ENCODE data around the gene NPC1. TPM values are rescaled to one million over a fixed set of nuclear protein-coding genes. Genes with fewer than 3 reads are reported as not detected.
"Not testable (repeated sequence)": the region's sequence is repeated elsewhere in the genome, so short reads cannot be mapped to it uniquely, and the experiment has no call there.

The NPC1 gene
- total RNA-seq, 2 experiments from 2014 or later = 36.1 to 37.4 TPM

DNA sequence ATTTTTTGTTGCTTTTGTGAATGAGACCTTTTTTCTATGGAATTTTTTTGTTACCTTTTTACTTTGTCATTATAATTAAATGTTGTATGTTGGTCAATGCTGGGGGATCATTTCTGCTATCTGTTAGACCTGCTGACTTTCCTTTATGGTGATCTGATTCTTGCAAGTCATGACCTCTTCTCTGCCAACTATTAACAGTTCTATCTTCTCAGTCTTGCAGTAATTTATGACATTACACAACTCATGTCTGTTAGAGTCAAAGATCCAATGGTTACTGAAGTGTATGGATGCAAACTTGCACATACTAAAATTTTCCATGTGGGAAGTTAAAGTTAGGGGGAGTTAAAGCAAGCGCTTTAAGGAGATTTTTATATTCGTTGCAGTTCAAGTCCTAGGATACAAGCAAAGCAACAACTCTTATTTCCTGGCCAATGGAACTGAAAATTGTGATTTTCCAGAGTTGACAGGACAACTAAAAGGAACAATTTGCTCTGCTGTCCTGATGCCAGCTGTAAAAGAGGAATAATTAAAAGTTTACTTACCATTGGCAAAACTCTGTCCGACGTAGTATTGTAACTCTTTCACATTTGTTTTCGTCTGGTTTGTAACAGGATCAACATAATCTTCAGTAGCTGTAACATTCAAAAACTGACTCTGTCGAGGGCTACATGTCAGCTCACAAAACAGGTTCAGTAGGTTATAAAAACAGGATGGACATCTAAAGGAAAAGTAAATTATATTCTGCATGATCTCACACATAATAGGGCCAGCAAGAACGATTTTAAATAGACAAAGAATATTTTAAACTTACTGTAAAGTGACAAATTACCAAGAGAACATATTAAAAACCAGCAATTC is 17.8 kb downstream of the NPC1 start:
- H3K27me3 Mint-ChIP-seq = no peaks in the 10 kb centered on the region
- no peak overlapping the region for H3K4me3 Mint-ChIP-seq
- DNase-seq (no peak), ATAC-seq (no peak)
- no peaks in the 10 kb centered on the region for H3K9me3 Mint-ChIP-seq (ENCODE audit: low read depth)
- H3K36me3 Mint-ChIP-seq = peaks cover 55% of the 10 kb centered on the region
- CTCF ChIA-PET = interaction anchor here (1.2 to 1.7 kb wide), 2 partner anchors 30 to 52 kb away, joined by 3 to 6 read pairs; no protein-coding TSS in a partner anchor
- no peak overlapping the region for H3K27ac Mint-ChIP-seq
- peaks cover 26% of the 10 kb centered on the region for H3K4me1 Mint-ChIP-seq

GRCh38 chr18:23567671-23568070 is 18.6 kb downstream of the NPC1 start:
- Mint-ChIP-seq H3K36me3 (peaks cover 53% of the 10 kb centered on the region), H3K27ac (no peak overlapping the region), H3K27me3 (no peaks in the 10 kb centered on the region), H3K4me1 (peaks cover 25% of the 10 kb centered on the region), H3K9me3 (ENCODE audit: low read depth) (no peaks in the 10 kb centered on the region), H3K4me3 (no peak overlapping the region)
- ATAC-seq (no peak), DNase-seq (no peak)
- CTCF ChIA-PET = interaction anchor here (1.3 kb wide), 2 partner anchors 14 to 18 kb away, joined by 5 read pairs; no protein-coding TSS in a partner anchor

DNA sequence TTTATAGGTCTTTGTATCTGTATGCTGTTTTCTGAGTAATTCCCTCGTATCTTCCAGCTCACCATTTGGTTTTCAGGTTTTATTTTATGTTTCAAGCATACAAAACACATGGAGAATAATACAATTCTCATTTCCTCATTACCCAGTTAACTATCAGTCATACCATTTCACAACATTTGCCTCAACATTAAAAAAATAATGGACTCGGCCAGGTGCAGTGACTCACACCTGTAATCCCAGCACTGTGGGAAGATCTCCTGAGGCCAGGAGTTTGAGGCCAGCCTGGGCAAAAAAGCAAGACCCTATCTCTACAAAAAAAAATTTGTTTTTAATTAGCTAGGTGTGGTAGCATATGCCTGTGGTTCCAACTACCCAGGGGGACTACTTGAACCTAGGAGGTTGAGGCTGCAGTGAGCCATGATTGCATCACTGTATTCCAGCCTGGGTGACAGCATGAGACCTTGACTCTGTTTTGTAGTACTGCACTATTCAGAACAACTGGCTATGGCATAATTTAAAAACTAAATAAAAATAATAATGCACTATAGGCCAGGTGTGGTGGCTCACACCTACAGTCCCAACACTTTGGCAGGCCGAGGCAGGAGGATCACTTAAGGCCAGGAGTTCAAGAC is 20.3 kb downstream of the NPC1 start:
- no peak for ATAC-seq
- H3K27me3 Mint-ChIP-seq = no peaks in the 10 kb centered on the region
- no peak overlapping the region for H3K4me3 Mint-ChIP-seq
- peaks cover 20% of the 10 kb centered on the region for H3K4me1 Mint-ChIP-seq
- CTCF ChIA-PET = interaction anchor here (1.3 kb wide), 1 partner anchor 12 kb away, joined by 5 read pairs; no protein-coding TSS in a partner anchor
- DNase-seq = no peak
- no peaks in the 10 kb centered on the region for H3K9me3 Mint-ChIP-seq (ENCODE audit: low read depth)
- H3K27ac Mint-ChIP-seq = no peak overlapping the region
- H3K36me3 Mint-ChIP-seq = peaks cover 57% of the 10 kb centered on the region

DNA sequence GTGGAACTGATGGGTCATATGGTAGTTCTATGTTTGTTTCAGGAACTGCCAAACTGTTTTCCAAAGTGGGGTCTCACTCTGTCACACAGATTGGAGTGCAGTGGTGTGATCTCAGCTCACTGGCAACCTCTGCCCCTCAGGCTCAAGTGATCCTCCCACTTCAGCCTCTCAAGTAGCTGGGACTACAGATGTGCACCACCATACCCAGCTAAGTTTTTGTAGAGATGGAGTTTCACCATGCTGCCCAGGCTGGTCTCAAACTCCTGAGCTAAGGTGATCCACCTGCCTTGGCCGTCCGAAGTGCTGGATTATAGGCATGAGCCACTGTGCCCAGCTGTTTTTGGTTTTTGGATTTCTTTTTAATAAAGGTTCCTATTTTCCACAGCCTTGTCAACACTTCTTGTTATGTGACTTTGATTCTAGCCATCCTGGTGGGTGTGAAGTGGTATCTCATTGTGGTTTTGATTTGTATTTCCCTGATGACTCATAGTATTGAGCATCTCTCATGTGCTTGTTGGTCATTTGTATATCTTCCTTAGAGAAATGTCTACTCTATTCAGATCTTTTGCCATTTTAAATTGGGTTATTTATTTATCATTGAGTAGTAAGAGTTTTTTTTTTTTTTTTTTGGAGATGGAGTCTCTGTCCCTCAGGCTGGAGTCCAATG is 22.8 kb downstream of the NPC1 start:
- no peak for DNase-seq
- H3K4me3 Mint-ChIP-seq = no peak overlapping the region
- no peaks in the 10 kb centered on the region for H3K9me3 Mint-ChIP-seq (ENCODE audit: low read depth)
- CTCF ChIA-PET = interaction anchor here (2.0 kb wide), 1 partner anchor 47 kb away, joined by 6 read pairs; no protein-coding TSS in a partner anchor
- H3K4me1 Mint-ChIP-seq = peaks cover 15% of the 10 kb centered on the region
- H3K27me3 Mint-ChIP-seq = no peaks in the 10 kb centered on the region
- H3K27ac Mint-ChIP-seq = peak overlapping the region; percentile 48
- peaks cover 52% of the 10 kb centered on the region for H3K36me3 Mint-ChIP-seq
- ATAC-seq = peak; percentile 81

DNA sequence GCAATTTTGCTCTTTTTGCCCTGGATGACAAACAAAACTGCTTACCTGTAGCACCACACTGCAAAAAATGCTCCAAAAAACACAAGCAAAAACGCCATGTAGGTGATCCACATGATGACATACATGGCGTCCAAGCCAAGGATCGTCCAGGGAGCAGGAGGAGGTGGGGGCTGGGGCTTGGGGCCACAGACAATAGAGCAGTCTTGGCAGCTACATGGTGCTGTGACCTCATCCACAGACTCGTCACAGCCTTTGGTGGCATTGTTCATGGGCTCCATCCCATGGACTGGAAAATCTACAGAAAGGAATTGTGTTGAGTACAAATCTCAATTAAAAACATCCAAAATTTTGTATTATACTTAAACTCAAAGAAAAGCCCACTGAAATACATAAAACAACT is 26.1 kb downstream of the NPC1 start:
- no peaks in the 10 kb centered on the region for H3K9me3 Mint-ChIP-seq (ENCODE audit: low read depth)
- H3K4me3 Mint-ChIP-seq = no peak overlapping the region
- ATAC-seq (no peak), DNase-seq (no peak)
- H3K36me3 Mint-ChIP-seq = peaks cover 43% of the 10 kb centered on the region
- CTCF ChIA-PET = no interaction called here
- H3K27me3 Mint-ChIP-seq = no peaks in the 10 kb centered on the region
- no peak overlapping the region for H3K27ac Mint-ChIP-seq
- H3K4me1 Mint-ChIP-seq = peaks cover 15% of the 10 kb centered on the region

- not testable (repeated sequence) for H3K4me3 Mint-ChIP-seq; H3K27ac Mint-ChIP-seq; H3K4me1 Mint-ChIP-seq; H3K27me3 Mint-ChIP-seq; ATAC-seq; DNase-seq; H3K9me3 Mint-ChIP-seq (ENCODE audit: low read depth)
- CTCF ChIA-PET = interaction anchor here (1.4 kb wide), 1 partner anchor 41 kb away, joined by 4 read pairs; no protein-coding TSS in a partner anchor
- H3K36me3 Mint-ChIP-seq = peaks cover 48% of the 10 kb centered on the region
Observed at GRCh38 chr18:23557511-23557910, 28.8 kb downstream of the NPC1 start.

GRCh38 chr18:23556145-23556780 is 30.0 kb downstream of the NPC1 start:
- no peaks in the 10 kb centered on the region for H3K9me3 Mint-ChIP-seq (ENCODE audit: low read depth)
- no peak overlapping the region for H3K27ac Mint-ChIP-seq
- H3K4me1 Mint-ChIP-seq = no peaks in the 10 kb centered on the region
- DNase-seq = no peak
- ATAC-seq = no peak
- CTCF ChIA-PET = interaction anchor here (0.5 kb wide), 1 partner anchor 159 kb away, joined by 3 read pairs; no protein-coding TSS in a partner anchor
- no peak overlapping the region for H3K4me3 Mint-ChIP-seq
- H3K27me3 Mint-ChIP-seq = no peaks in the 10 kb centered on the region
- peaks cover 54% of the 10 kb centered on the region for H3K36me3 Mint-ChIP-seq

DNA sequence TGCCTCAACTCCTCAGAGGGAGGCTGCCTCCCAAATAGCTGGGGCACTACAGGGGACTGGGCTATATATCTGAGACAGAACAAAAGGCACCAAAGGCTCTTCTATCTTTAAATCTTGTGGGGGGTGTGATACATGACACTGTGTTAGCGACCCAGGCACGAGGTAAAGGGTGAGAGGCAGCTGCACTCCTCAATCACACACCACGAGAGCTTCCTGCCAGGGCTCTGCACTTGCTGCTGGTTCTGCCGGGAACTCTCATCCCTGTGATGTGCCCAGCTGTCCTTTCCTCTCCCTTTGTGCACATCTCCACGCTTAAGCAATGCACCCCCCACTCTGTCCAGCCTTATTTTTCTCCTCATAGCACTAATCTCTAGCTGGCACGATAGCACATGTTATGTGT is 32.4 kb downstream of the NPC1 start:
- no peaks in the 10 kb centered on the region for H3K4me1 Mint-ChIP-seq
- no peak overlapping the region for H3K27ac Mint-ChIP-seq
- no peak for DNase-seq
- CTCF ChIA-PET = interaction anchor here (1.4 to 1.7 kb wide), 3 partner anchors 13 to 39 kb away, joined by 3 to 5 read pairs (median 4); no protein-coding TSS in a partner anchor
- H3K36me3 Mint-ChIP-seq = peaks cover 42% of the 10 kb centered on the region
- ATAC-seq = no peak
- no peaks in the 10 kb centered on the region for H3K9me3 Mint-ChIP-seq (ENCODE audit: low read depth)
- H3K4me3 Mint-ChIP-seq = no peak overlapping the region
- no peaks in the 10 kb centered on the region for H3K27me3 Mint-ChIP-seq

- ATAC-seq (no peak), DNase-seq (no peak)
- Mint-ChIP-seq H3K4me3 (no peak overlapping the region), H3K36me3 (peaks cover 40% of the 10 kb centered on the region), H3K27me3 (no peaks in the 10 kb centered on the region), H3K9me3 (ENCODE audit: low read depth) (no peaks in the 10 kb centered on the region), H3K27ac (no peak overlapping the region), H3K4me1 (no peaks in the 10 kb centered on the region)
- CTCF ChIA-PET = interaction anchor here (0.9 to 2.2 kb wide), 3 partner anchors 35 to 56 kb away, joined by 3 to 6 read pairs (median 4); no protein-coding TSS in a partner anchor
Observed at GRCh38 chr18:23552505-23552904, 33.8 kb downstream of the NPC1 start.

DNA sequence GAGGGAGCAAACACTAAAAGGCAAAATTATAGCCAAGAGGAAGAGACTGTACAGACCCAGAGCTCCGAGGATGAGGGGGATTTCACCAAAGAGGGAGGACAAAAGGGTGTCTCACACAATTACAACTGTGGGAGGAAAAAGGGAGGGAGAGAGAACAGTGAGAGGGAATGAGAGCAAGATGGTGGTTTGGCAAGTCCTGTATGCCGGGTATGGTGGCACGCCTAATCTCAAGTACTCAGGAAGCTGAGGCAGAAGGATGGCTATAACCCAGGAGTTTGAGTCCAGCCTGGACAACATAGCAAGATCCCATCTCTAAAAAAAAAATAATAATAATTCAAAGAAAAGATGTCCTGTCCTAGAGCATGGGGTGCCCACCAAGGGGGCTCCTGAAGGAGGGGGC is 34.3 kb downstream of the NPC1 start:
- Mint-ChIP-seq H3K27ac (no peak overlapping the region), H3K36me3 (peaks cover 38% of the 10 kb centered on the region), H3K4me3 (no peak overlapping the region), H3K27me3 (no peaks in the 10 kb centered on the region), H3K9me3 (ENCODE audit: low read depth) (no peaks in the 10 kb centered on the region), H3K4me1 (no peaks in the 10 kb centered on the region)
- CTCF ChIA-PET = interaction anchor here (1.7 to 2.2 kb wide), 2 partner anchors 35 to 36 kb away, joined by 4 to 6 read pairs; no protein-coding TSS in a partner anchor
- no peak for DNase-seq
- no peak for ATAC-seq

- ATAC-seq = no peak
Observed at GRCh38 chr18:23550898-23551297, 35.4 kb downstream of the NPC1 start.

DNA sequence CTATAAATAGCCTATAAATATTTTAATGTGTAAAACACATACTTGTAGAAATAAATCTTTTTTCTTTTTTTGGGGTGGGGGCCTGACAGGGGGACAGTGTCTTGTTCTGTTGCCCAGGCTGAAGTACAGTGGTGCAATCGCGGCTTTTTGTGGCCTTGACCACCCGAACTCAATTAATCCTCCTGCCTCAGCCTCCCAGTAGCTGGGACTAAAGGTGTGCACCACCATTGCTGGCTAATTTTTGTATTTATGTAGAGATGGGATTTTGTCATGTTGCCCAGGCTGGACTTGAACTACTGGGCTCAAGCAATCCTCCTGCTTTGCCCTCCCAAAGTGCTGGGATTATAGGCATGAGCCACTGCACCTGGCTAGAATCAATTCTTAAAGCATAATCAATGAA is 37.6 kb downstream of the NPC1 start:
- Mint-ChIP-seq H3K27ac (no peak overlapping the region), H3K27me3 (no peaks in the 10 kb centered on the region), H3K9me3 (ENCODE audit: low read depth) (no peaks in the 10 kb centered on the region), H3K4me1 (peaks cover 2% of the 10 kb centered on the region), H3K4me3 (no peak overlapping the region), H3K36me3 (peaks cover 38% of the 10 kb centered on the region)
- ATAC-seq (no peak), DNase-seq (no peak)
- CTCF ChIA-PET = no interaction called here

More at GRCh38 chr18:23550898-23551297, 35.4 kb downstream of the NPC1 start:
- CTCF ChIA-PET = interaction anchor here (0.7 kb wide), 1 partner anchor 54 kb away, joined by 3 read pairs; no protein-coding TSS in a partner anchor
- Mint-ChIP-seq H3K27me3 (no peaks in the 10 kb centered on the region), H3K36me3 (peaks cover 37% of the 10 kb centered on the region), H3K4me3 (no peak overlapping the region), H3K27ac (no peak overlapping the region), H3K4me1 (peaks cover 2% of the 10 kb centered on the region), H3K9me3 (ENCODE audit: low read depth) (no peaks in the 10 kb centered on the region)
- no peak for DNase-seq

- no peak overlapping the region for H3K27ac Mint-ChIP-seq
- H3K4me1 Mint-ChIP-seq = peaks cover 2% of the 10 kb centered on the region
- ATAC-seq (no peak), DNase-seq (no peak)
- no peaks in the 10 kb centered on the region for H3K9me3 Mint-ChIP-seq (ENCODE audit: low read depth)
- peaks cover 40% of the 10 kb centered on the region for H3K36me3 Mint-ChIP-seq
- H3K27me3 Mint-ChIP-seq = no peaks in the 10 kb centered on the region
- CTCF ChIA-PET = interaction anchor here (0.7 kb wide), 1 partner anchor 294 kb away, joined by 3 read pairs; no protein-coding TSS in a partner anchor
- no peak overlapping the region for H3K4me3 Mint-ChIP-seq
Observed at GRCh38 chr18:23548275-23548674, 38.0 kb downstream of the NPC1 start.
